HL-60/S4 (cell line): ENCODE results near the gene MKLN1.
"Not testable (repeated sequence)": the region's sequence is repeated elsewhere in the genome, so short reads cannot be mapped to it uniquely, and the experiment has no call there.

Experiments
- in situ Hi-C: fragments of 300-500 bp; cut with MboI; formaldehyde crosslinking; loops from 2 replicates; pipeline ENCODE4 v1.14.3; 2022; ENCODE audit warnings: low sequenced_read_pairs

The MKLN1 gene

DNA sequence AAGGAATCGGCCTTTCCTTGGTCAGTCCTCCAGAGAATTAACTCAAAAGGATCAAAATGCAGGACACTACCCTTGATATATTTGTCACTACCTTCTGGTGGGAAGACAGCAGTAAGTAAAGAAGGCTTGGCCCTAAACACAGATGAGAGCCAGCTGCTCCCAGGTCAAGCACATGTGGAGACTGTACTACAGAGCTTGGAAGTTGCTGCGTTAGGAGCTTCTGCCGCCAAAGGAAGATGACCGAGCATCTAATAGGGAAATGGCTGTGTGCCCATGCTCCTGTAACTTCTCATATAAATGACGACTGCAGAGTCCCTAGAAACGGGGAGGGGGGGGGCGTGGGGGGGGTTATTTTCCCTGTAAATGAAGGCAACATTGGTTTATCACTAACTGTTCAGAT is 169.8 kb downstream of the MKLN1 start:
- in situ Hi-C loops: no loop called here

DNA sequence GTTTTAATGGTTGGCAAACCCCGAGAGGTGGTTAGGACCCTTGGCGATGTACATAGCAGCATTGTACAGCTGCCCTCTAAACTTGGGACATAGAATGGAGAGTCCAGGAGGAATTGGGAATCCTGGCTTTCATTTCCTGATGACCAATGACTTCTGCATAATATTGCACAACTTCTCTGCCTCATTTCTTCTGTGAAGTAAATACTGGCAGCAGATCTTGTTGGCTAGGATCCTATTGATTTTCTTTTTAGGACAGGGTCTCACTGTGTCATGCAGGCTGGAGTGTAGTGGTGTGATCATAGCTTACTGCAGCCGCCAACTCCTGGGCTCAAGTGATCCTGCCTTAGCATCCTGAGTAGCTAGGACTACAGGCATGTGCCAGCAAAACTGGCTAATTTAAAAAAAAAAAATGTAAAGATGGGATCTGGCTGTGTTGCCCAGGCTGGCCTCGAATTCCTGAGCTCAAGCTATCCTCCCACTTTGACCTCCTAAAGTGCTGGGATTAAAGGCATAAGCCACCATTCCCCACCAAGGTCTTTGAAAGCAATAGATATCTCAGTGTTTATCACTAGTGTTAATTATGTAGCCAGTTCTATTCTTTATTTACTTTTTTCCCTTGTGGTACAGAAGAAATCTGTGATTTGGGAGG is 170.7 kb downstream of the MKLN1 start:
- in situ Hi-C loops: no loop called here

DNA sequence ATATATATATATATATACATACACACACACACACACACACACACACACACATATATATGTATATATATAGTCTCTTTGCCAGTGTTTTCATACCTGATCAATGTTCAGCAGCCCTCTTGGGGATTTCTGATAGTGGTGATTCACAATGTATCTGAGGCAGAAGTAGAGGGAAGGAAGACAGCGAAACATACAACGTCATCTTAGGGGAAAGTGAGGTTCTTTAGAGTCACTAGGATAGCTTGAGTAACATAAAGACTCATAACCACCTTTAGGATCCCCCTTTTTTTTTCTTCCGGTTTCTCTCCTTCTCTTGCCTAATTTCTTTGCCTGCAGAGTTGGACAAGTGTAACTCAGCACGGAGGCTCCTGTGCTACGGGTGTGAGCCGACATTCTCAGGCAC is 172.1 kb downstream of the MKLN1 start:
- in situ Hi-C loops: no loop called here

DNA sequence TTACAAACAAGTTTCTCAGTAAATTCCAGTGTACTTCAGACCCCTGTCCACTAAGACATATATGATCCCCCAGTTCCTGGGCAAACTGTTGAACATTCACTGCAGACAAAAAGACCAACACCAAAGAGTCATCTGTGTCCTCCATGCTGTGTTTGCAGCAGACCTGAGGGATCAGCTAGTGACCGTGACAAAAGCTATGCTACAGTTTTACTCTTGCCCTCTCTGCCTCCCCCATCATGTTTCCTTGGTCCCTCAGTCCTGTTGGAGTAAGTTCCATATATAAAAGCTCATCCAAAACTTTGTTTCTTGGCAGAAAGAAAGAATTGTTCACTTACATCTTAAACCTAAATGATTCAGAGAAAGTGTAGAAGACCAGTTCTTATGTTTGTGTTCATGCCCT is 172.7 kb downstream of the MKLN1 start:
- in situ Hi-C loops: no loop called here

DNA sequence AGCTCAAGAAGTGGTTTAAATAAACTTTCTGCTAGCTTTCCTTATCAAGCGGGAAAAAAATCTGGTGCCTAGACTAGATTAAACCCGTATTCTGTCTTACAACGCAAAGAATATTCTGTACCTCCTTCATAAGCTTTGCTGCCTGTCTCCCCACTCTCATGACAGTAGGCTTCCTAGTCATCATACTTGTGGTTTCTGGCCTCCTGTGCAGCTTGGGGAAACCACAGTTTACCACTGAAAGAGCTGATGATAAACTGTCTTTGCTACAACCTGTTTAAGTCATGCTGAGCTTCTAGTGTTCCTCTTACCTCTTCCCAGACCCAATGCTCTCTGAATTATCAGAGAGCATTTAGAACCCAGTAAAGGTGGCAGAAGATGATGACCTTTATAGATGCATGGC is 173.7 kb downstream of the MKLN1 start:
- in situ Hi-C loops: no loop called here

DNA sequence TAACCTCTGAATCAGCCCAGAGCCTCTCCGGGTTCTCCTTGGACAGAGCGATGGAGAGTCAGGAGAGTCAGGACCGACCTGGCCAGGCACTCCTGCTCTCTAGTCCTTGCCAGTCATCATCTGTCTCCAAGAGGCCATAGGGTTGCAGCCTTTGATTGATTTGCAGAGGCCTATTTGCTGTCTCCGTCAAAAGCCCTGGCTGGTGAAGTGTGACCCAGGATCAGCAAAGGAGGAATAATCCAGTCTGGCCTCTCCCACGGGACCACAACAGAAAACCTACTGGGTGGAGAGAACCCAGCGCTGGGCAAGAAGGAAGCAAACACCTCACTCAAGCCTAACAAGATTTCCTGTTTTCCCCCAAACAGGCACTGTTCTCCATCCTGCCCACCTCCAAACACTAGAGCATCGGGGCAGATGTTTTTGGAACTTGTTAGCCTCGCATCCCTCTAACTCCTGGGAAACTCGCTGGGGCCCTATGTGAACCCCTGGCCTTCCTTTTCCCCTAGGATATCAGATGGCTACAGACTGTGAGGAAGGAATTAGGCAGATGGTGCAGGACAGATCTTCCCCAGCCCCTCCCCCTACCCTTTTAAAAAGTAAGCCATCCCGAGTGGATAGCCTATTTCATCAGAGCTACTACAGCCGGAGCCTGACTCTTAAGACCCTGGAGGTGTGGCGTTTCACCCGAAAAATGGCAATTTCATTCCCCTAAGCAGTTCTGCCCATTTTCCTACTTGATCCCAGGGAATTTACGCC is 174.4 kb downstream of the MKLN1 start:
- in situ Hi-C loops: no loop called here

DNA sequence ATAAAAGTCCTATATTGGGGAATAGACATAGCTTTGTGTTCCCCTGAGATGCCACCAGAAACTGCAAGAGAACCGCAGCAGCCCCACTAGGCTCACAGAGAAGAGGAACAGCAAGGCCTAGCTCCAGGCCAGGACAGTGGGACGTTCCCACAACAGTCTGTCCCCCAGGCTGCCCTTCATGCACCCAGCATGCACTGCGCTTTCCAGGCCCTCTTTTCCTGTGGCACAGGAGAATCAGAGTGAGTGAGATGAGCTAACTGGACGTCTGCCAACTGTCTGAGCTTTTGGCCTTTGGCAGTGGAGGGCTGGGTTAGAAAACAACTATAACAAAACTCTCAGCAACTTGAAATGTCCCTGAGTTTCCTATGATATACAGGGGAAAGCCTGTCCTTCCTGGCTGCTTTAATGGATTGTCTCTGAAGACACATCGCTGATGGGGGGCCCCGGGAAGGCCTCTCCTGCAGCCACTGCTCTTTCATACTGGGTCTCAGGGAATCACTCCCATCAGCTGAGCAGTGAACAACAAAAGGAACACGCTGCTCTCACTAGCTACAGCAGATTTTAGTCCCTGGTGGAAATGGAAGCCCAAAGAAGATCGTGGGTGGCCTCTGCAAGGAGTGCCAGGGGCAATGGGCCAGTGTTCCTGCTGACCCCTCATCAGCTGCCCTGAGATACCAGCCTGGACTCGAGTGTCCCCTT is 175.3 kb downstream of the MKLN1 start:
- in situ Hi-C loops: no loop called here

DNA sequence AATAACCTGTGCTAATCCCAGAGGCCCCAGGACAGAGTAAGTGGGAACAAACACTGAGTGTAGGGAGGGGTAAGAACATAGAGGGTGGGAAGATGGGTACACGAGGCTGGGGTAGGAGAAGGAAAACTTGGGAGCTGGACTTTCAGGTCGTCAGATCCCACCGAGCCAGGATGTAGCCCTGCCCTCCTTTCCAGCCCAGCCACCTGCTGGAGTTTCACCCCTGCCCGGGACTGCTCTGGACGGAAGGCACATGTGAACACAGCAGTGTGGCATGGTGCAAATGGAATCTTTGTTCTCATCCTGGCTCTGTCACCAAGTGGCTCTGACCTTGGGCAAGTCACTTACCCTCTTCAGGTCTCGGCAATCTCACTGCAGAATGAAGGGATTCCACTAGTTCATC is 176.0 kb downstream of the MKLN1 start:
- in situ Hi-C loops: no loop called here

DNA sequence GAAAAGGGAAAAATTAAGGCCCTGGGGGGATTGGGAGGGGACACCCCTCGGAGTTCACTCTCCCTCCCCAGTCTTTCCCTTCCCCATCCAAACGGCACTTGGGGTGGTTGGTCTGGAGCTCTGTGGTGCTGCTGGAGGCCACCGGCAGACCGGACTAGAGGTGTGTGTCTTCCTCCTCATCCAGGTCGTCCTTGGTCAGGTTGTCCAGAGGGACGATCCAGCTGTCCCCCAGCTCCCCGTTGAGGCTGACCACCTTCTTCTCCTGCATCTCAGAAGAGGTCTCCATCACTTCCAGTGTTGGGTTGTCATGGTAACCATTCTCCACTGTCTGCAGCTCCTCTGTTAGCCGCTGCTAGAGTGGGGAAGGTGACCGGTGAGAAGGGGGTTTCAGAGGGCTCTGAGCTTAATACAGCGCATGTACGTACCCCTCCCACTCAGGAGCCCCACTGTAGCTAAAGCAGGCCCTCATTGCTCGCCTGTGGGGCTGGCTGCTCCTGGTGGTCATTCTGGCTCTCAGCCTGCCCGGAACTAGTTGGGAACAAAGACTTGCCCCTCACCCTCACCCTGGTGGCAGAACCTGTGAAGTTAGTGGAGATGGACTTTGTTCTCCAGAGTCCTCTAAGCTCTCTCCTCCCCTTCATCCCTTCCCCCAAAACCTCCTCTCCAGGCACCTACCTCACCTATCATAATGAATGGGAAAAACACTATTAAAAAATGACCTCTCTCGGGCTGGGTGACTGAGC is 176.7 kb downstream of the MKLN1 start:
- in situ Hi-C loops: no loop called here

DNA sequence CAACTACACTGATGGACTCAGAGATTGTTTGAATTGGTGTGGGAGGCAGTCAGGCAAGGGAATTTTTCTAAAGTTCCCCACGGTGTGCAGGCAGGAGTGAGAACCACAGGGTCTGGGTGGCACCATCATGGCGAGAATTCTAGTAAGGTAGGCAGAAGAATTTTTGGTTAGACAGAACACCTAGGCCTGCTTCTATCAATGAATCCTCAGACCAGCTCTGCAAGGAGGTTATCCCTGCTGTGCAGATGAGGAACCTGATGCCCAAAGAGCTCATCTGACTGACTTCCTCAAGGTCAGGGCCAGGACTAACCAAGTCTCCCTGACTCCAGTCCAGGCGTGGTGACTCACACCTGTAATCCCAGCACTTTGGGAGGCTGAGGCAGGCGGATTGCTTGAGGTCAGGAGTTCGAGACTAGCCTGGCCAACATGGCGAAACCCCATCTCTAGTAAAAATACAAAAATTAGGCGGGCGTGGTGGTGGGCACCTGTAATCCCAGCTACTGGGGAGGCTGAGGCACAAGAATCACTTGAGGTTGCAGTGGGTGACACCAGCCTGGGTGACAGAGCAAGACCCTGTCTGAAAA is 177.5 kb downstream of the MKLN1 start:
- in situ Hi-C loops: not testable (repeated sequence)

DNA sequence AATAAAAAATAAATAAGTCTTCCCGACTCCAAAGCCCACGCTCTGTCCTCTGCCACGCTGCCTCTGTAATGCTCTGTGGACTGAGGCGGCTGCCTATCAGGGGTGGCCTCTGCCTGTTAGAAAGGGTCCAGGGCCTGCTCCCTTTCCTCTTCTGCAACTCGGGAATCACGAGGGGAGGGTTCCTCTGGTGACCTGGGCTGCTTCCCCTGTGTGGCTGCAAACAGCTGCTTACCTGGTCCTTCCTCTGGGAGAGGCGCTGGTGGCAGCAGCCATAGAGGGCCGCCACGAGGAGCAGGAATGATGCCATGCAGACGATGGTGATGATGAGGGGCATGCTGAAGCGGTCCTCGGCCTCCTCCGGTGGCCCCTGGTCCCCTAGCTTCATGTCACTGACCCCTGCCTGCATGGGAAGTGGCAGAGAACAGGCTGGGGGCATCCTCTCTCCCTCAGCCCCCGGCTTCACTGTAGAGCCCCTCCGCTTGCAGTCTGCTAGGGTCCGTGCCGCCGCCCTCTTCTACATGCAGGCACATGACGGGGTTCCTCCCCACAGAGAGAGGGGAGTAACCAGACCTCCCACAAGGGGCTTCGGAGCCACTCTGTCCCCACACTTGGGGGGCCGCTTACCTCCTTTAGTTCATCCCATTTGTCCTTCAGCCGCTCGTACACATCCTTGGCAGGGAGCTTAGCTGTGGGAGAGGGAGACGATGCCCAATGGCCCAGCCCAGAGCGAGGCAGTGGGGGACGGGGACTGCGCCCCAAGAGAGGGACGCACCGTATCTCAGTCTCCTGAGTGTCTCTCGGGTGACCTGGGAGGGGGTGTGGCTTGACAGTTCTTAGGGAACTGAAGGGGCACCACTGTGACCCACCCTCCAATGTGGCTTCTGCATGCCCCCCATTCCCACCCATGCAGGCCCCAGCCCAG is 178.2 kb downstream of the MKLN1 start:
- in situ Hi-C loops: no loop called here

DNA sequence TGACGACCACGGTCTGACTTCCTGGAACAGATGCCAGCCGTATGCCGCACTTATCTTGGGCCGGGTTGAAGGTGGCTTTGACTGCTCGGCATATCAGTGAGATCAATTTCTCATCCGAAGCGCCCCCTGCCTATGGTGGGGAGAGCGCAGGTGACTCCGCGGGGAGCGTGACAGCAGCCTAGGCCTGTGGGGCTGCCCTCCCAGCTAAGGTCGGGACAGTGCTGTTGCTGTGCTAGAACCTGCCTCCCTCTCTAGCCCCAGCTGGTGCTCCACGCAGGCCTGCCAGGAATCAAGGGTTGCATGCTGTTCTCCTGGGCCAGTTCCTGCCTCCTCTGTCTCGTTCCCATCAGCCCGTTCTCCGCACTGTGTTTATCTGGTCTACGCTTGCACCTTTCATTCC is 178.9 kb downstream of the MKLN1 start:
- in situ Hi-C loops: no loop called here

DNA sequence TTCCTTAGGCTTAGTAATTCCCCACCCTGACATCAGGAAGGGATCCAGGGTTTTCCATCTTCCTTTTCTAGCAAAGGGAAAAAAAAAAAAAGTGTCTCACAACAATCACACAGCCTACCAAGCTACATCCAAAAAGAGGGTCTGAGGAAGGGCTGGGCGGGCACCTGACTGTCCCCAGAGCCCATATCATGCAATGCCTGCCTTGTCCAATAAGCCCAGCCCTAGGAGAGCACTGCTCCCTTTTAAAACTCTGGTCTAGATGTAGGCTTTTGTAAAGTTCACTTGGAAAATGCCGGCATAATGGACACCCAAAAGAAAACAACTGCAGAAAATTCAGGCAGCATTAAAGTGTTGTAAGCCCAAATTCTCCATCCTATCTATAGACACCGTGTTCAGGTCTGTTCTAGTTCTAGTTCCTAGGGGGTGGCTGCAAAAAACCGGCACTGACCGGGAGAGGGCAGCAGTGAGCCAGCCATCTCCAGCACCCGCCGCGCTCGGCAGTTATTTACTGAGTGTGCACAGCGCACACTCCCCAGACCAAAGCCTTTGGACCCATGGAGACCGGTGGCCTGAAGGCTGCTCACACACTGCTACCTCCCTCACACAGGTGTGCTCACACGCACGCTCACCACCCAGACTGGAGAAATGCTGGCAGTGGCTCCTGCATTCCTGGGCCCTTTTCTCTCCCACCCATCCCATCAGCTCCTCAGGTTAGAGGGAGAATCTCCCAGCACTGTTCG is 180.1 kb downstream of the MKLN1 start:
- in situ Hi-C loops: no loop called here

DNA sequence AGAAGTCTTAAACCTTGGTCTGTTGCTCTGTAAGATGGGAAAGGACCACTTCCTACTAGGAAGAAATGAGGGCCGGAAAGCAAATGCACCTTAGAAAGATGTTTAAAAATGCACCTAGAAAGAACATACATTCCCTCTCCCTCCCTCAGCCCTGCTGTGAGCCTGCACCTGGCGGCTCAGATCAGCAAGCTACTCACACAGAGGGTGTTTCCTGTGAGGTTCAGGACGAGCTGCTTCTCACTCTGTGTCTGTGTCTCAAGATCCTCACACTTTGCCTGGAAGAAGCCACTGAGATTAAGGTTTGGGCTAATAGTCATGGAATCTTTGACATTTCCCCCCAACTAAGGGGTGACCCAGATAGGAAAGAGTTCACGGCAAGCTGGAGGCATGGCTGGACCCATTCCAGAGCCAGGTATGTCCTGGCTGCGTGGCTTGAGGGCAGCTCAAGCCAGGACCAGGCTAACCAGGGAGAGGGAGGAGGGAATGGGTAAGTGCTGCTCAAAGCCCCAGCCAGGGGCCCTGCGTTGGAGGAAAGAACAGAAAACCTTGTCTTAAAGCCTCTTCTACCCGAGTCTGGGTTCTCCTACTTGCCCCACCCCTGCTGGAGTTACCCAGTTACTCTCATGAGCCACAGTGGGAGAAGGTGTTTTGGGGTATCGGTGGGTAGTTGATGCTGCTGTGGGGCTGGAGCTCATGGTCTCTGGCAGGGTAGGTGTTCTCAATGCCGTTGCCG is 181.2 kb downstream of the MKLN1 start:
- in situ Hi-C loops: no loop called here

DNA sequence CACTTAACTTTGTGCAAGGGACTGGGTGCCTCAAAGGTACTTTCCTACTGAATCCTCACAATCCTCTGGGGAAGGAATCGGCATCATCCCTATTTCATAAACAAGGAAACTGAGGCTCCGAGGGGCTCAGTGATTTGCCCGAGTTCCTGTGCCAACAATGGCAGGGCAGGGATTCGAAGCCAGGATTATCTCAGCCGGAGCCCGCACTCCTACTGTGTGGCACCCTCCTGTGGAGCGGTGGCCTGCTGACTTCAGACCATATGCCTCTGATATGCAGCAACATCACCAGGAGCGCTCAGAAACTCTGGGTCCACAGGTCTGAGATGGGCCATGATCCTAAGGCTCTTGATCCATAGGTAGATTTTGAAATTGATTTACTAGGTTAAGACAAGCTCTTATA is 182.1 kb downstream of the MKLN1 start:
- in situ Hi-C loops: no loop called here

DNA sequence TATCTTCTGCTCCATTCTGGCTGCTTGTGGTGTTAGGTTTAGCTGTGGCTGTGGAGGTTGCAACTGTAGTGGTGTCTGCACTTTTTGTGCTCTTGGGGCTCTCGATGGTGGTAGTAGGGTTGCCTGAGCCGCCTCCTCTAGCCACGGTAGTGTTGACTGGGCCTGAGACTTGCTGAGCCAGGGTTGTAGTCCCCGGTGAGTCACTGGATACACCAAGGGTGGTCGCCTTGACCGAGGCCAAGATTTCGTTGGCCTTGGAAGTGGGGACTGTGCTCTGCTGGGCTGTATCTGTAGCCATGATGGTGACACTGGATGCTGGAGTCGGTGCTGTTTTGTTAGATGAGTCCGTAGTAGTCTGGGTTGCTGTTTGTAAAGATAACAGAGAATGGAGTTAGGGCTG is 183.4 kb downstream of the MKLN1 start:
- in situ Hi-C loops: no loop called here

DNA sequence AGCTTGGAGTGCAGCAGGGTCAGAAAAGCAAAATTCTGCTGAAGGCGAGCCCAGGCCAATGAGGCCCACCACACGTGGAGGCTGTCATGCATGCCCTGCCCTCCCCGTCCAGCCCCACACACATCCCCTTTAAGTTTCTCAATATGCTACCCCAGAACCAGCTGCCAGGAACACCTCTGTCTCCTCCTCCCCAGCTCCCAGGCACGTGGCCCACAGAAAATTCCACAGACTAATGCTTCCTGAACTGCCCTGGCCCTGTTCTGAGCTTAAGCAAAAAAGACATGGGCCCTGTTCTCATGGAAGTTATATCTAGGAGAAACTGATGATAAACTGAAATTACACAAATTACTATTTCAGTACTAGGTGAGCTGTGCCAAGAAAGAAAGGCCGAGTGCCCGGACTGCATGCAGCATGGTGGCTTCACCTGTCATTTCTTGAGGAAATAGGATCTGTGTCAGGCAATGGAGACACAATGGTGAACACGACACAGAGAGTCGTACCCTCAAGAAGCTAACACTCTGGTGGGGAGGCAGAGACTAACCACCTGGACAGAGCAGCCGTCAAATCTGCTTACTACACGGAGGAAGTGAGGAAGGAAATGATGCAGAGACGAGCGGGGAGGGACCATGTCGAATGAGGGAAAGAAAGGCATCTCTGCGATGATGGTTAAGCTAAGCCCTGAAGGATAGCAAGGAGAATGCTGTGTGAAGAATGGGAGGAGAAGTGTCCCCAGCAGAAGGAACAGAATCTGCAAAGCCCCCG is 184.3 kb downstream of the MKLN1 start:
- in situ Hi-C loops: no loop called here
